HepG2 (cell line): ENCODE data around the gene C5AR2. TPM values are rescaled to one million over a fixed set of nuclear protein-coding genes. Genes with fewer than 3 reads are reported as not detected.

ENCODE experiments used
- AKNA ChIP-seq: sonication (generic); formaldehyde crosslinking; IDR thresholded peaks from 2 replicates; pipeline ENCODE4 v1.4.0; 2020; ENCODE audit warnings: missing genetic modification reagents, borderline replicate concordance
- GATAD2A ChIP-seq: IDR thresholded peaks from 2 replicates; pipeline ENCODE4 v1.6.1; 2016
- GMEB1 ChIP-seq: sonication (generic); formaldehyde crosslinking; IDR thresholded peaks from 2 replicates; pipeline ENCODE4 v1.5.1; 2020; ENCODE audit warnings: missing genetic modification reagents, mild to moderate bottlenecking, borderline replicate concordance
- HNRNPL ChIP-seq: fragments of 200-400 bp; formaldehyde crosslinking; IDR thresholded peaks from 2 replicates; pipeline ENCODE4 v1.6.1; 2017; ENCODE audit warnings: mild to moderate bottlenecking, low read depth, low read length
- KLF15 ChIP-seq: sonication (generic); formaldehyde crosslinking; IDR thresholded peaks from 2 replicates; pipeline ENCODE4 v1.8.1; 2023; ENCODE audit warnings: borderline replicate concordance, mild to moderate bottlenecking, inconsistent platforms, missing genetic modification reagents, mixed read lengths
- POGK ChIP-seq: sonication (generic); formaldehyde crosslinking; conservative IDR thresholded peaks from 2 replicates; pipeline ENCODE4 v1.8.0; 2022; ENCODE audit warnings: mild to moderate bottlenecking, moderate library complexity, missing genetic modification reagents
- POGZ ChIP-seq: sonication (generic); formaldehyde crosslinking; IDR thresholded peaks from 2 replicates; pipeline ENCODE4 v1.4.0; 2020; ENCODE audit warnings: mild to moderate bottlenecking, missing genetic modification reagents
- SIN3A ChIP-seq: IDR thresholded peaks from 2 replicates; pipeline ENCODE4 v1.6.1; 2011; ENCODE audit warnings: low read depth, mild to moderate bottlenecking, control low read depth, low read length, borderline replicate concordance
- SOX5 ChIP-seq: IDR thresholded peaks from 2 replicates; pipeline ENCODE4 v1.6.1; 2016; ENCODE audit warnings: borderline replicate concordance
- ZBTB7B ChIP-seq: sonication (generic); formaldehyde crosslinking; IDR thresholded peaks from 2 replicates; pipeline ENCODE4 v1.4.0; 2020; ENCODE audit warnings: missing genetic modification reagents
- ZKSCAN8 ChIP-seq: IDR thresholded peaks from 2 replicates; pipeline ENCODE4 v1.6.1; 2016; ENCODE audit warnings: borderline replicate concordance, missing genetic modification reagents, missing compliant biosample characterization
- ZNF33A ChIP-seq: sonication (generic); formaldehyde crosslinking; IDR thresholded peaks from 2 replicates; pipeline ENCODE4 v1.5.1; 2020; ENCODE audit warnings: missing genetic modification reagents, mild to moderate bottlenecking, moderate library complexity, borderline replicate concordance
- ZNF512 ChIP-seq: sonication (generic); formaldehyde crosslinking; IDR thresholded peaks from 2 replicates; pipeline ENCODE4 v1.4.0; 2020; ENCODE audit warnings: mild to moderate bottlenecking, missing genetic modification reagents
- ZNF567 ChIP-seq: sonication (generic); formaldehyde crosslinking; IDR thresholded peaks from 2 replicates; pipeline ENCODE4 v1.8.1; 2023; ENCODE audit warnings: mild to moderate bottlenecking, missing genetic modification reagents, borderline replicate concordance
- ZNF83 ChIP-seq: sonication (generic); formaldehyde crosslinking; IDR thresholded peaks from 2 replicates; pipeline ENCODE4 v1.4.0; 2020; ENCODE audit warnings: missing genetic modification reagents, mild to moderate bottlenecking, borderline replicate concordance
- polyA plus RNA-seq, 8 experiments: library from polyadenylated mRNA; depleted of rRNA in 3 of 8; stranded (reverse) in 7 of 8; unstranded in 1 of 8; fragments of >200 nt; fragmentation: Illumina TruSeq in 4 of 8; extraction: Trizol in 4 of 8; gene quantifications; 2 replicates each; pipeline versions ENCODE4 v1.2.1 to v1.2.3, GENCODE V29; 2011 to 2016; ENCODE audit warnings: low read depth in 4 of 8, missing spikeins in 1 of 8, mixed read lengths in 1 of 8; ENCODE audit not compliant: insufficient read depth in 1 of 8
- total RNA-seq, 5 experiments: library from RNA; depleted of rRNA; stranded (reverse); fragments of >200 nt; fragmentation: Illumina TruSeq; extraction: Trizol; gene quantifications; 2 replicates each; pipeline ENCODE4 v1.2.3, GENCODE V29; 2016; ENCODE audit warnings: low read depth in 1 of 5
- TF ChIP-seq, protein P1 (sequence below): sonication (generic); formaldehyde crosslinking; IDR thresholded peaks from 2 replicates; pipeline ENCODE4 v1.4.0; 2020; ENCODE audit warnings: mild to moderate bottlenecking, missing genetic modification reagents

Gene C5AR2
- total and polyA plus RNA-seq, 2 of the 13 experiments (the other 11 are each of a cell fraction or from before 2014, with no cell fraction given) = 0.09 to 0.24 TPM

GRCh38 chr19:47348819-47349795 is 17.1 kb downstream of the C5AR2 start, which contains the start of gene DHX34 (continued):
- TF ChIP-seq POGK (CRISPR knock-in tag) (peak; percentile 57; the same call in 1 of the 2 replicates), SIN3A (peak; percentile 66; the same call in 1 of the 2 replicates), ZNF512 (CRISPR knock-in tag) (peak; percentile 64; the same call in 1 of the 2 replicates), ZKSCAN8 (peak; percentile 28; the same call in 1 of the 2 replicates), POGZ (CRISPR knock-in tag) (peak; percentile 59), SOX5 (CRISPR knock-in tag) (0 out of 2 replicates have a peak, but pooled peaks have one; percentile 33), ZNF33A (CRISPR knock-in tag) (no peak), ZNF83 (CRISPR knock-in tag) (peak; percentile 88; the same call in 1 of the 2 replicates), ZBTB7B (CRISPR knock-in tag) (peak; percentile 45; the same call in 1 of the 2 replicates), AKNA (CRISPR knock-in tag) (no peak), GMEB1 (CRISPR knock-in tag) (peak; percentile 73), ZNF567 (CRISPR knock-in tag) (0 out of 2 replicates have a peak, but pooled peaks have one; percentile 33), KLF15 (CRISPR knock-in tag) (no peak), GATAD2A (0 out of 2 replicates have a peak, but pooled peaks have one; percentile 11), HNRNPL (0 out of 2 replicates have a peak, but pooled peaks have one; percentile 21)
- TF ChIP-seq, protein P1, sequence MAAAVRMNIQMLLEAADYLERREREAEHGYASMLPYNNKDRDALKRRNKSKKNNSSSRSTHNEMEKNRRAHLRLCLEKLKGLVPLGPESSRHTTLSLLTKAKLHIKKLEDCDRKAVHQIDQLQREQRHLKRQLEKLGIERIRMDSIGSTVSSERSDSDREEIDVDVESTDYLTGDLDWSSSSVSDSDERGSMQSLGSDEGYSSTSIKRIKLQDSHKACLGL (CRISPR knock-in tag) = peak; percentile 51; the same call in 1 of the 2 replicates
